ENCODE data around the gene RFT1.

- TF ChIP-seq CTCF (IDR thresholded peaks at IDR 0.05) = no peak
- TF ChIP-seq EP300 (IDR thresholded peaks at IDR 0.05) = no peak
Measured at GRCh38 chr3:53162672-53163443, 32.6 kb upstream of the RFT1 start.
